ENCODE results near the gene PADI6. TPM values are rescaled to one million over a fixed set of nuclear protein-coding genes. Genes with fewer than 3 reads are reported as not detected.
"Not testable (repeated sequence)": the region's sequence is repeated elsewhere in the genome, so short reads cannot be mapped to it uniquely, and the experiment has no call there.

The PADI6 gene
- total RNA-seq, 4 donors from 2014 or later, result 0.55 TPM; not detected in 3

DNA sequence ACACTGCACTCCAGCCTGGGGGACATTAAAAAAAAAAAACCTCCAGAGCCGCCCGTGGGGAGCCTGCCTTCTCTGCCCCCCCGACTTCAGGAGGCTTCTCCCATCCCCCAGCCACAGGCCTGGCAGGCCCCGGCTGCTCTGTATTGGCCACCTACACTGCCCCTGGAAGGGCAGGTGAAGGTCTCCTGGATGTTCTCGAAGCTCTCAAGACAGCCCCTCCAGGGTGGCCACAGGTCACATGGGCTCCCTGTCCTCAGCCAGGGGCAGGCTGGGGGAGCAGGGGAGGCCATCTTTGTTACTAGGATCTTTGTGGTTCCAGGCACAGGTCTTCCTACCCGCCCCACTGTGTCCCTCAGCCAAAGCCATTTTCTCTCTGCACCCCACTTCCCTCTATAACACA, 32.8 kb downstream of the PADI6 start:
- no peak overlapping the region for H3K4me3 ChIP-seq
- no peaks in the 10 kb centered on the region for H3K4me1 ChIP-seq
- TF ChIP-seq, protein P1, sequence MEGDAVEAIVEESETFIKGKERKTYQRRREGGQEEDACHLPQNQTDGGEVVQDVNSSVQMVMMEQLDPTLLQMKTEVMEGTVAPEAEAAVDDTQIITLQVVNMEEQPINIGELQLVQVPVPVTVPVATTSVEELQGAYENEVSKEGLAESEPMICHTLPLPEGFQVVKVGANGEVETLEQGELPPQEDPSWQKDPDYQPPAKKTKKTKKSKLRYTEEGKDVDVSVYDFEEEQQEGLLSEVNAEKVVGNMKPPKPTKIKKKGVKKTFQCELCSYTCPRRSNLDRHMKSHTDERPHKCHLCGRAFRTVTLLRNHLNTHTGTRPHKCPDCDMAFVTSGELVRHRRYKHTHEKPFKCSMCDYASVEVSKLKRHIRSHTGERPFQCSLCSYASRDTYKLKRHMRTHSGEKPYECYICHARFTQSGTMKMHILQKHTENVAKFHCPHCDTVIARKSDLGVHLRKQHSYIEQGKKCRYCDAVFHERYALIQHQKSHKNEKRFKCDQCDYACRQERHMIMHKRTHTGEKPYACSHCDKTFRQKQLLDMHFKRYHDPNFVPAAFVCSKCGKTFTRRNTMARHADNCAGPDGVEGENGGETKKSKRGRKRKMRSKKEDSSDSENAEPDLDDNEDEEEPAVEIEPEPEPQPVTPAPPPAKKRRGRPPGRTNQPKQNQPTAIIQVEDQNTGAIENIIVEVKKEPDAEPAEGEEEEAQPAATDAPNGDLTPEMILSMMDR (IDR thresholded peaks at IDR 0.05), result no peak
- TF ChIP-seq POLR2A (IDR thresholded peaks at IDR 0.05), result no peak
- no peaks in the 10 kb centered on the region for H3K36me3 ChIP-seq
- DNase-seq, result no peak
- H3K27ac ChIP-seq, result no peak overlapping the region
- H3K27me3 ChIP-seq, result no peaks in the 10 kb centered on the region
- H3K9me3 ChIP-seq, result no peaks in the 10 kb centered on the region
- intact Hi-C loops (cut with DNase I; ENCODE audit: low total_unique reads), result no loop called here

DNA sequence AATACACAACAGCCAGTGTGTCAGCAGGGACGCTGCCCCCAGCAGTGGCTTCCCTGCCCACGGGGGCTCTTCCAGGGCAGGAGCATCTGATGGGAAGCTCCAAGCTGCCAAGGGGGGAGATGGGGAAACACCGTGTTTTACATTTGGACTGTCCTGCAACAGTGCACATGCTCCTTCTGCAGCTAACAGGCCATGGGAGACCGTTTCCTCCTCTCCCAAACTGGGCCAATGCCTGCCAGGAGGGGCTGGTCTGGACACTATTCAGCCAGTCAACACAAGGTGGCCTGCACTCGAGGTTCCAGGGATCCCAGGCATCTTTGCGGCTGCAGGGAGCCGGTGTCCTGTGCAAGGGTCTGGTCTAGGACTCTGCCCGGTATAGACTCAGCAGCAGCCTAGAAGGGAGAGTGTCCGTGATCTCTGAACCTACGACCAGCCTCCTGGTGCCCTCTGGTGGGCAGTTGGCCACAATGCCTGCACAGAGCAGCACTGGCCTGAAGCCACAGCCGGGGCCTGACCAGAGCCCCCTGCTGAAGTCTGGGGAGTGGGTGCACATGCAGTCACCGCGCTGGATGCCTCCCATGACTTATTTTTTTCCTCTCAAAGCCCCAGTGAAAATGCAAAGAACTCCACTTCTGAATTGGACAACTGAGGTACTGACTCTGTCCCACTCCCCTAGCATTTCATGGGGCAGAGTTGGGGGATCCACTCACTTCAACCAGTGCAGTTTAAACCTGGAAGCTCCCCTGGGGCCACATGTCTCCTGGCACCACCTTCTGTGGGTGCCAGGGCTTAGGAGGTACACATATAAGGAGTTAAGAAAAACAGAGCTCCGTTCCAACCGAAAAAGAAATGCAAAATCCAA, 34.1 kb downstream of the PADI6 start:
- no peaks in the 10 kb centered on the region for H3K27me3 ChIP-seq
- intact Hi-C loops (cut with DNase I; ENCODE audit: low total_unique reads), result no loop called here
- no peaks in the 10 kb centered on the region for H3K4me1 ChIP-seq
- H3K9me3 ChIP-seq, result no peaks in the 10 kb centered on the region
- DNase-seq, result peak; percentile 29 to 41
- TF ChIP-seq POLR2A (IDR thresholded peaks at IDR 0.05), result no peak
- TF ChIP-seq, protein P1 (IDR thresholded peaks at IDR 0.05), result peak; percentile 15 to 65 (median 44)
- no peak overlapping the region for H3K4me3 ChIP-seq
- H3K36me3 ChIP-seq, result no peaks in the 10 kb centered on the region
- no peak overlapping the region for H3K27ac ChIP-seq

DNA sequence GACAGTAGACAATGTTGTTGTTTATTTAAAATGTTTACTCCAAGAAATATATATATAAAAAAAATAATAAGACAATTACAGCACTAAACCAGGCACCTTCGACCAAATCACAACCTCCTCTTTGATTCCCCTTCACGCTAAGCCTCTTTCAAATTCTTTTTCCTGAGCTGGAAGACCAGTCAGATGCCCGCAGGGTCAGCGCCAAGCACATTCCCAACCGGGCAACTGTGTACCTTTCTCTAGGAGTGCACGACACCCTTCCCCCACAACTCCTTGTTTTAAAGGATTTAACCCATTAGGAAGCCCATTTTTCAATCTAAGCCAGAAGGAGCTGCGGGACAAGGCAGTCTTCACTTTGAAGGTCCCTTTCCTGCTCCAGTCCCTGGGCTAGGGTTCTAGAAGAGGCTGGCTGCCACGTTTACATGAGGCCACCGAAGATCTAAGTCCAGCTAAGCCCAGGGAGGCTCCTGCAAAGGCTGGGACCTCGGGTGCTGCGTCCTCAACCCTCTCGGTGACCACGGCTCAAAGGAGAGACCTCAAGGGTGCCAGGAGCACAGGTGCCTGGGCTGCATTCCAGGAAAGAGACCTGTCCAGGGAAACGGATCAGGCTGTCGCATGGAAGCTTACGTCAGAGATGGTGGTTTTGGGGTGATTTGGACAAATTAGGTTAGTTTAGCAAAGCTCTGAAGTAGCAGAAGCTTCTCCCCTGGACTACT, 34.9 kb downstream of the PADI6 start:
- H3K36me3 ChIP-seq; DNase-seq; intact Hi-C loops (cut with DNase I; ENCODE audit: low total_unique reads); H3K27me3 ChIP-seq; H3K27ac ChIP-seq; H3K4me1 ChIP-seq; H3K4me3 ChIP-seq; H3K9me3 ChIP-seq: not testable (repeated sequence)

DNA sequence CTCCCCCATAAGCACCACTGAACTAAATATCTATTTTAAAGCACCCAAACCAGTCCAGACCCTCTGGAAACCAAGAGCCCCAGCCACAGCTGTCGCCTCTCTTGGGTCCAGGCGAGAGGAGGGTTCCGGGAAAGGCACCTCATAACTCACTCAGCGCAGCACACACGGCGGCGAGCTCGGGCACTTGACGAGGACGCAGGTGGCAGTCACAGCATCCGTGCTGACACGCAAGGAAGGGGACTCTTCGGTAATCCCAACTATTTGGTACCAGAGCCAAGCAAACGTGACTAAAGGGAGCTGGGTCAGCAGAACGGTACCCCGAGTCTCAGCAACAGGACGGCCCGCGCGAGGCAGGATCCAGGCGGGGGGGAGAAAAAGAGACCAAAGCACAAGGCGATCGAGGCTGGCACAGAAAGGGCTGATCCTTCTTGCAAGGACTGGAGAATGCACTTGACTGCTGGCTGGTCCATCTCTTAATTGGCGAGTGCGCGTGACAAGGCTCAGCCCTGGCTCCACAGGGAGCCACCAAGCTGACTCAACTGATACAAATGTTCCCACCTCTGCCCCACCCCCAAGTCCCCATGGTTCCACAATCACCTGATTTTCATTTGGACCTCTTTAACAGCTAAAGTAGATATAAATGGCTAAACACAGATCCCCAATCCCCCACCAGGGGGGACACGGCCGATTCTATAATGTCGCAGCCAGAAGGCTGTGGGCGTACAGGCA, 36.0 kb downstream of the PADI6 start:
- H3K36me3 ChIP-seq; H3K27me3 ChIP-seq; H3K9me3 ChIP-seq; DNase-seq; H3K27ac ChIP-seq; H3K4me3 ChIP-seq; H3K4me1 ChIP-seq; intact Hi-C loops (cut with DNase I; ENCODE audit: low total_unique reads): not testable (repeated sequence)

DNA sequence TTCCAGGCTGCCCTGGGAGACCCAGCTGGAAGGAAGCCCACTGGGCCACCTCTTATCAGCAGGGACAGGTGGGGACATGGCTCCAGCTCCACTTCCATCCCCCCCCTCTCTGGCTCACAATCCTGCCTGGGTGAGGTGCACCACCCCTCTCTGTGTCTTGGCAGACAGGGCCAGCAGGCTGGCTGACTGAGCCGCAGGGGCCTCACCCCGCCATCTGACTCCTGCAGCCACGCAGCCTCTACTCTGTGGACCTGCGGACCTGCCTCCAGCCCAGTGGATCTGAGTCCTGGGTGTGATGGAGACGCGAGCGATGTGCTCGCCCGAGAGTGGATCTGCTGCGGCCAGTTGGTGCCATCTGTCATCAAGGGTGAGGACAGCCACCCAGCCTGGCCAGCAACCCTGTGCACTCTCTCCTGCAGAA, 37.4 kb downstream of the PADI6 start:
- Histone ChIP-seq H3K27ac (no peak overlapping the region), H3K27me3 (no peaks in the 10 kb centered on the region), H3K9me3 (no peaks in the 10 kb centered on the region), H3K4me3 (no peak overlapping the region), H3K4me1 (no peaks in the 10 kb centered on the region), H3K36me3 (no peaks in the 10 kb centered on the region)
- DNase-seq, result no peak
- no peak for TF ChIP-seq POLR2A (IDR thresholded peaks at IDR 0.05)
- TF ChIP-seq, protein P1 (IDR thresholded peaks at IDR 0.05), result no peak
- intact Hi-C loops (cut with DNase I; ENCODE audit: low total_unique reads), result no loop called here
